ENCODE results near the gene ELFN2. TPM values are rescaled to one million over a fixed set of nuclear protein-coding genes. Genes with fewer than 3 reads are reported as not detected.

The ELFN2 gene
- total and polyA plus RNA-seq, 2 donors (not counting 3 experiments of a cell fraction or from before 2014, with no cell fraction given) = 0.41 to 1.3 TPM

DNA sequence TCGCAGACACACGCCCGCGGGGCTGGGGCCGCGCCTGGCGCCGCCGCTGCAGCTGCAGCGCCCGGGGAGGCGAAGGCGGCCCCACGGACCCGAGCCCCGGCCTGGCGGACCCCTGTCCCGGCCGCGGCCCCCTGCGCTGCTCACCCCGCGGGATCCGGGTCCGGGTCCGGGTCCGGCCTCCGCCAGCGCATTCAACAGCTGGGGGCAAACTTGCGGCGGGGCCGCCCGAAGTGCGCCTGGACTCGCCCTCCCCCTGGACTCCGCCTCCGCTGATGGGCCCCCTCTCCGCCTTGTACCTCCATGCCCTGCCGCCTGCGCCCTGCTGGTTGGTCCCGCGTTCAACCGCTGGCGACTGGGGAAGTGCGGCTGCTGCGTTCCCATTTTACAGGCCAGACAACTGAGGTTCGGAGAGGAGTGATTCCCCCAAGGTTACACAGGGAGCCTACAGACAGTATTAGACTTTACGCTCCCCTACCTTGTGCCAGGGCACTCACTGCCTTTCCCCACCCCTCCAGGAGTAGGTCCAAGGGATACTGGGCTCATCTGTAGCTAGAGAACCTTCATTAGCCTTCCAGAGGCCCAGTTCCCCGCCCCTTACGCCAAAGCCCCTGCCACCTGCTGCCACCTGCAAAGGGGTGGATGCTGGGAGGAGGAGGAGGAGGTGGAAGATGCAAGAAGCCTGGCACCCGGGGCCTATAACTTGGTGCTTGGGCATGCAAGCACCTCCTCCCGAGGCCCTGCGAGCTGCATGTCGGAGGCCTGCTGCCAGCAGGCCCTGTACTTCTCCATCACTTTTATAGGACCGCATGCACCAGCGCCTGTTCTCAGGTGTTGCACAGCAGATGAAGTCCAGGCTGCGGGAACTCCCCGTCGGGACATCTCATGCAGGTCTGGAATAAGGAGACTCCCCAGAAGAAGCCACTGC is 694 bp upstream of the ELFN2 start:
- Histone ChIP-seq H3K9ac (replicated peaks; ENCODE audit: extremely low read depth, insufficient read depth, low read length) (peak overlapping the region; percentile 13), H4K20me1 (replicated peaks; ENCODE audit: control insufficient read depth, extremely low read depth, insufficient read depth, low read length) (no peaks in the 10 kb centered on the region), H3K79me2 (ENCODE audit: control insufficient read depth, insufficient read depth, low read length) (no peaks in the 10 kb centered on the region), H3K4me3 (replicated peaks in 1 of 3; ENCODE audit: insufficient read depth in 1 of 3, low read depth in 1 of 3, low read length in 3 of 3) (peak overlapping the region in 2 of 3 experiments; percentile 33 to 55), H3K4me1 (ENCODE audit: control insufficient read depth, extremely low read depth, insufficient read depth, low read length) (peaks cover 23% of the 10 kb centered on the region), H3K27ac (ENCODE audit: insufficient read depth, low read depth, low read length) (no peak overlapping the region), H3K27me3 (ENCODE audit: control insufficient read depth in 2 of 2, insufficient read depth in 2 of 2, low read length in 2 of 2) (peaks cover 0 to 8% of the 10 kb centered on the region in 2 experiments), H2AFZ (ENCODE audit: low read depth, low read length) (peak overlapping the region; percentile 79), H3K36me3 (ENCODE audit: control insufficient read depth in 2 of 2, extremely low read depth in 1 of 2, insufficient read depth in 2 of 2, low read length in 2 of 2) (no peaks in the 10 kb centered on the region), H3K4me2 (ENCODE audit: insufficient read depth, low read length) (peak overlapping the region; percentile 52), H3K9me3 (replicated peaks; ENCODE audit: control insufficient read depth, insufficient read depth, low read length) (peaks cover 3% of the 10 kb centered on the region), H3K9me1 (replicated peaks; ENCODE audit: control insufficient read depth, extremely low read depth, insufficient read depth, low read length) (no peaks in the 10 kb centered on the region)
- dilution Hi-C loops (cut with MboI; ENCODE audit: extremely low pct_ligation_motif_present, low sequenced_read_pairs) (no loop called here), intact Hi-C loops (cut with micrococcal nuclease) (no loop called here)
- TF ChIP-seq EZH2 (IDR thresholded peaks at IDR 0.05; ENCODE audit: borderline replicate concordance, low read depth, low read length, severe bottlenecking) (peak; percentile 32), MYC (IDR thresholded peaks at IDR 0.05; ENCODE audit: low read depth, low read length) (no peak)
- no peak for DNase-seq (ENCODE audit: low read depth, low spot score)
- no TSS peak for BruUV-seq (replicated peaks)
- FAIRE-seq = no peak
- ChIA-PET CTCF (interaction anchor here (0.6 to 5.0 kb wide), 26 partner anchors 7 to 167 kb away, joined by 3 to 75 read pairs (median 5); no protein-coding TSS in a partner anchor), POLR2A (interaction anchor here (0.7 kb wide), 1 partner anchor 27 kb away, joined by 4 read pairs; no protein-coding TSS in a partner anchor)

DNA sequence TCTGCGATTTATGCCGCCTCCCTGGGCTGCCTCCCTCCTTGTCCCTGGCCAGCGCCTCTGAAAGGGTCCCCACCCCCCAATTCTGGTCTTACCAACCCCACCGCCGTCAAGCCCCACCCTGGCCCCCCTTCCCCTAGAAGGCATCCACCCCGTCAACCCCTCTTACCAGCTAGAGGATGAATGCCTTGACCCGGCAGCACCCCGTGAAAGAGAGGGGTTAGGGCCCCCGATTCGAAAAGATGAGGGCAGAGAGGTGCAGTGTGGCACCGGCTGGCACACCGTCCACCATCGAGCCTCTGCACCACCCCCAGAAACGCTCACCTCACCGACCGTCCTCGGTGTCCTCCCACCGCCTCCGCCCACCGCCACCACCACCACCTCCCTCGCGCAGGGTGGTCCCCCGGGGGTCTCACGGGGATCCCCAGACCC is 559 bp downstream of the ELFN2 start:
- Histone ChIP-seq H3K36me3 (ENCODE audit: control insufficient read depth in 2 of 2, extremely low read depth in 1 of 2, insufficient read depth in 2 of 2, low read length in 2 of 2) (no peaks in the 10 kb centered on the region), H3K4me1 (ENCODE audit: control insufficient read depth, extremely low read depth, insufficient read depth, low read length) (peaks cover 13% of the 10 kb centered on the region), H4K20me1 (replicated peaks; ENCODE audit: control insufficient read depth, extremely low read depth, insufficient read depth, low read length) (no peaks in the 10 kb centered on the region), H3K4me2 (ENCODE audit: insufficient read depth, low read length) (peak overlapping the region; percentile 52), H3K79me2 (ENCODE audit: control insufficient read depth, insufficient read depth, low read length) (no peaks in the 10 kb centered on the region), H3K9me3 (replicated peaks; ENCODE audit: control insufficient read depth, insufficient read depth, low read length) (no peaks in the 10 kb centered on the region), H3K4me3 (replicated peaks in 1 of 3; ENCODE audit: insufficient read depth in 1 of 3, low read depth in 1 of 3, low read length in 3 of 3) (peak overlapping the region; percentile 33 to 55 (median 39)), H3K9ac (replicated peaks; ENCODE audit: extremely low read depth, insufficient read depth, low read length) (no peak overlapping the region), H3K27me3 (ENCODE audit: control insufficient read depth in 2 of 2, insufficient read depth in 2 of 2, low read length in 2 of 2) (peaks cover 0 to 8% of the 10 kb centered on the region in 2 experiments), H3K9me1 (replicated peaks; ENCODE audit: control insufficient read depth, extremely low read depth, insufficient read depth, low read length) (no peaks in the 10 kb centered on the region), H3K27ac (ENCODE audit: insufficient read depth, low read depth, low read length) (no peak overlapping the region), H2AFZ (ENCODE audit: low read depth, low read length) (peak overlapping the region; percentile 79)
- CTCF ChIA-PET = interaction anchor here (1.3 to 1.5 kb wide), 2 partner anchors 29 to 95 kb away, joined by 6 to 9 read pairs; no protein-coding TSS in a partner anchor
- dilution Hi-C loops (cut with MboI; ENCODE audit: extremely low pct_ligation_motif_present, low sequenced_read_pairs) (no loop called here), intact Hi-C loops (cut with micrococcal nuclease) (no loop called here)
- BruUV-seq (replicated peaks) = no TSS peak
- TF ChIP-seq POLR2AphosphoS5 (IDR thresholded peaks at IDR 0.05; ENCODE audit: insufficient read depth, low read depth, low read length) (no peak), EZH2 (IDR thresholded peaks at IDR 0.05; ENCODE audit: borderline replicate concordance, low read depth, low read length, severe bottlenecking) (no peak), POLR2A (IDR thresholded peaks at IDR 0.05; ENCODE audit: low read depth, low read length) (no peak), GATA2 (IDR thresholded peaks at IDR 0.05; ENCODE audit: insufficient read depth, insufficient read length, low read depth, low read length) (no peak), MYC (IDR thresholded peaks at IDR 0.05; ENCODE audit: low read depth, low read length) (no peak), JUN (IDR thresholded peaks at IDR 0.05; ENCODE audit: borderline replicate concordance, insufficient read depth, insufficient read length, low read depth) (no peak), FOS (IDR thresholded peaks at IDR 0.05; ENCODE audit: borderline replicate concordance, insufficient read depth, low read length) (no peak)
- TF ChIP-seq, protein P1, sequence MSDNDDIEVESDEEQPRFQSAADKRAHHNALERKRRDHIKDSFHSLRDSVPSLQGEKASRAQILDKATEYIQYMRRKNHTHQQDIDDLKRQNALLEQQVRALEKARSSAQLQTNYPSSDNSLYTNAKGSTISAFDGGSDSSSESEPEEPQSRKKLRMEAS (IDR thresholded peaks at IDR 0.05; ENCODE audit: insufficient read depth, insufficient read length) = no peak
- TF ChIP-seq, protein P2, sequence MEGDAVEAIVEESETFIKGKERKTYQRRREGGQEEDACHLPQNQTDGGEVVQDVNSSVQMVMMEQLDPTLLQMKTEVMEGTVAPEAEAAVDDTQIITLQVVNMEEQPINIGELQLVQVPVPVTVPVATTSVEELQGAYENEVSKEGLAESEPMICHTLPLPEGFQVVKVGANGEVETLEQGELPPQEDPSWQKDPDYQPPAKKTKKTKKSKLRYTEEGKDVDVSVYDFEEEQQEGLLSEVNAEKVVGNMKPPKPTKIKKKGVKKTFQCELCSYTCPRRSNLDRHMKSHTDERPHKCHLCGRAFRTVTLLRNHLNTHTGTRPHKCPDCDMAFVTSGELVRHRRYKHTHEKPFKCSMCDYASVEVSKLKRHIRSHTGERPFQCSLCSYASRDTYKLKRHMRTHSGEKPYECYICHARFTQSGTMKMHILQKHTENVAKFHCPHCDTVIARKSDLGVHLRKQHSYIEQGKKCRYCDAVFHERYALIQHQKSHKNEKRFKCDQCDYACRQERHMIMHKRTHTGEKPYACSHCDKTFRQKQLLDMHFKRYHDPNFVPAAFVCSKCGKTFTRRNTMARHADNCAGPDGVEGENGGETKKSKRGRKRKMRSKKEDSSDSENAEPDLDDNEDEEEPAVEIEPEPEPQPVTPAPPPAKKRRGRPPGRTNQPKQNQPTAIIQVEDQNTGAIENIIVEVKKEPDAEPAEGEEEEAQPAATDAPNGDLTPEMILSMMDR (IDR thresholded peaks at IDR 0.05; ENCODE audit: extremely low read depth in 1 of 2, insufficient read depth in 1 of 2, low read depth in 1 of 2, low read length in 2 of 2) = no peak
- FAIRE-seq (no peak), DNase-seq (ENCODE audit: low read depth, low spot score) (no peak)
- POLR2A ChIA-PET = no interaction called here

Data from endothelial cell of umbilical vein (primary cell).